Esophagus squamous epithelium (tissue), 5 donors: ENCODE measurements around the gene NOTUM. TPM values are rescaled to one million over a fixed set of nuclear protein-coding genes. Genes with fewer than 3 reads are reported as not detected.

ENCODE experiments used
- DNase-seq: peaks from one replicate; lab custom pipeline; 2025; lab: John Stamatoyannopoulos, UW
- H3K27ac ChIP-seq, 4 donors: fragments of 200-600 bp; sonication (generic); one replicate each; pipeline ENCODE4 v1.5.1; 2016 to 2019; ENCODE audit warnings: mild to moderate bottlenecking in 1 of 4
- H3K27me3 ChIP-seq, 4 donors: fragments of 200-600 bp; sonication (generic); 1 replicate in 3 of 4; 2 replicates in 1 of 4; pipeline versions ENCODE4 v1.5.1 to v1.6.0; 2017 to 2021; ENCODE audit warnings: antibody characterized with exemption in 1 of 4
- H3K36me3 ChIP-seq, 3 donors: fragments of 200-600 bp; sonication (generic); one replicate each; pipeline ENCODE4 v1.5.1; 2016 to 2019
- H3K4me1 ChIP-seq, 3 donors: fragments of 200-600 bp; sonication (generic); one replicate each; pipeline ENCODE4 v1.5.1; 2017 to 2019
- H3K4me3 ChIP-seq, 4 donors: fragments of 200-600 bp; sonication (generic); 1 replicate in 3 of 4; 2 replicates in 1 of 4; pipeline ENCODE4 v1.5.1; 2016 to 2019; ENCODE audit warnings: mild to moderate bottlenecking in 2 of 4, moderate library complexity in 1 of 4
- H3K9me3 ChIP-seq, 3 donors: fragments of 200-600 bp; sonication (generic); one replicate each; pipeline ENCODE4 v1.5.1; 2016 to 2019
- CTCF ChIP-seq, 6 experiments: fragments of 450-650 bp in 4 of 6; fragments of 200-600 bp in 2 of 6; sonication (generic) in 2 of 6; IDR thresholded peaks; one replicate each; pipeline ENCODE4 v1.5.1; 2016 to 2019; ENCODE audit warnings: antibody characterized with exemption in 6 of 6, mild to moderate bottlenecking in 4 of 6, moderate library complexity in 4 of 6
- POLR2A ChIP-seq, 4 donors: fragments of 450-650 bp; IDR thresholded peaks; one replicate each; pipeline ENCODE4 v1.6.1; 2017; ENCODE audit warnings: antibody characterized with exemption in 4 of 4, mild to moderate bottlenecking in 4 of 4, moderate library complexity in 3 of 4
- WGBS, 2 donors: methylation state at CpG; one replicate each; pipeline ENCODE4 v1.1.5; 2018; 5-methylcytosine and 5-hydroxymethylcytosine counted together
- intact Hi-C: fragments of 100-400 bp; cut with DNase I; formaldehyde crosslinking; loops from one replicate; pipeline ENCODE4 v1.15.0; 2022
- total RNA-seq, 4 donors: library from RNA; depleted of rRNA; stranded (reverse); fragments of >200 nt; gene quantifications; one replicate each; pipeline ENCODE4 v1.1.0, GENCODE V29; 2016
- donor health status: DM: yes; HTN: yes; CAD: no.

NOTUM gene
- total RNA-seq, 4 donors from 2014 or later: 0.11 to 0.94 (median 0.19) TPM; not detected in 1

DNA sequence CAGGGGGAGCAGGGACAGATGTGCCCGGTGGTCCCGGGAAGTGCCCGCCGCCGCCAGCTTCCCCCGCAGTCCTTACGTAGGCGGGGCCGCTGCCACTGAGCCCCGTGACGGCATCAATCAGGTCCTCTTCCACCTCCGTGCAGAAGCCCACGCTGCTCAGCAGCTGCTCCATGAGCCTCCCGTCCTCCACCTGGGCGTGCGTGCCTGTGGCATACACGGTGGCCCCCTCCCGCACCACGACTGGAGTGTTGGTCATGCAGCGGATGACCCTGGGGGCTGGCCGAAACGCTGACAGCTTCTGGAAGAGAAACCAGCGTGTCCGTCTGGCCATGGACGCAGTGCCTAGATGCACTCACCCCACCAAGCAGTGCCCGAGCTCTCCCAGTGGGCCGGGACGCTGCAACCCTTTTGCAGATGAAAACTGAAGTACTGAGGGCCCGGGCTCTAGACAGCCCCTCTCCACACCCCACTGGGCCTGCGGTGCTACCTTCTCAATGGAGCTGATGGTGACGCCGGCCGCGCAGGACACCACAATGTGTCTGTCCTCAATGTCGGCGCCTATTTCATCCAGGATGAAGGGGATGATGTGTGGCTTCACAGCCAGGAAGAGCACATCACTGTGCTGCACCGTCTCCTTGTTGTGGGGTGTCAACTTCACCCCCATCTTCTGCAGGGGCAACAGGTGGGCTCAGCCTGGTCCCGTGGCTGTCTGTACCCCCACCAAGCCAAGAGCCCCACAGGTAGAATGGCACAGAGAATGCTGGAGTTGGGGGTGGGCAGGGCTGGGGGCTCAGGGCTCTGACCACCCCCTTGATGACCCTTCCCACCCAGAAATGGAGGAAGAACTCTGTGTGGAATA lies 25.9 kb downstream of the NOTUM start:
- Histone ChIP-seq H3K4me1 (peaks cover 15 to 46% (median 18%) of the 10 kb centered on the region in 3 donors), H3K4me3 (no peak overlapping the region), H3K36me3 (no peaks in the 10 kb centered on the region), H3K27me3 (peaks cover 0 to 44% (median 0%) of the 10 kb centered on the region in 4 donors), H3K27ac (no peak overlapping the region), H3K9me3 (no peaks in the 10 kb centered on the region)
- TF ChIP-seq CTCF (IDR thresholded peaks at IDR 0.05) (no peak), POLR2A (IDR thresholded peaks at IDR 0.05) (no peak)
- no peak for DNase-seq
- intact Hi-C loops: no loop called here
- WGBS, 2 donors: 90 to 95% methylated on average over 11 to 23 of the region's 38 CpGs

DNA sequence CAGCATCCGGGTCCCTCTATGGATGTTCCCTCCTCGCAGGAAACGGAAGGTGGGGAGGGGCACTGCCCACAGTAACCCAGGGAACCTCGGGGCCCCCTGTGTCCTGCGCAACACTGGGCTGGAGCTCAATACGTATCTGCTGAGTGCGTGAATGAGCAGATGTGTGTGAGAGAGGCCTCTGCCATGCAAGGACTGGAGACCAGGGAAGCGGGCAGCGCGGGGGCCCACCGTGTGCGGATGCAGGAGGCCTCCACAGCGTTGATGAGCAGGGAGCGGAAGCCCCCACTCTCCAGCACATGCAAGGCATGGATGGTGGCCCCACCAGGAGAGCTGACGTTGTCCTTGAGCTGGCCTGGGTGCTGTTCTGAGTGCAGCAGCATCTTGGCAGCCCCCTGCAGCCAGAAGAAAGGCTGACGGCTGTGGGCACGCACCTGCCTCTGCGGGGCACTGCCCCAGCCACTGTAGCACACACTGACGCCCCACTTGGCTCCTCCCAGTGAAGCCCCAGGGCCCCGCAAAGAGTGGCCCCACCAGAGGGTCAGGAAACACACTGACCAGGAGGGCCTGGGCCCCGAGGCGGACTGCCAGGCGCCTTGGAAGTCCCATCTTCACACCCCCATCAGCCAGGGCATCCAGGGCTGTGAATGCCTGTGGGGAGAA lies 26.8 kb downstream of the NOTUM start:
- no peaks in the 10 kb centered on the region for H3K9me3 ChIP-seq
- whole genome bisulfite sequencing, 2 donors: 87% methylated on average over 12 of the region's 23 CpGs; no CpG with 5 or more reads in 1 of the 2 donors

DNA sequence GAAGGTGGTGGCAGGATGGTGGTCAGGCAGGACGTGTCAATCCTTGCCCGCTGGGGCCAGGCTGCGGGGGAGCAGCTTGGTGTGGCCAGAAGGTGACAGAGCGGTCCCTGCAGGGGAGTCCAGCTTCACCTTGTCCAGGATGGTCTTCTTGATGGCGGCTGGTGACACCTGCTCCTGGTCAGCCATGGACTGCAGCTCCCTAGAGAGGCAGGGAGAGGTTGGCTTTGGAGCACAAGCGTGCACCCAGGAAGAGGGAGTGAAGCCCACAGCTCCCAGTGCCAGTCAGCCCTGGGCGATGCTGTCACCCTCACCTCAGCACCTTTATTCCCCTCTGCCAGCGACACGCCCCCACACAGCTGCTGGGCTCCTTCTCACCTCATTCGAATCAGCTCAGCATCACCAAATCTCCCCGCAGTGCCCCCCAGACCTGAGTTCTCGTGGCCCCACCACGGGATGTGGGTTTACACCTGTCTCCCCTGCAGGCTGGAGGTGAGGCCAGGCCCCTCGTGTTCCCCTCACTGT lies 27.7 kb downstream of the NOTUM start:
- no peak for DNase-seq
- 72 to 84% methylated on average over 2 to 9 of the region's 14 CpGs for WGBS, 2 donors

More for the DNA sequence above, 26.8 kb downstream of the NOTUM start:
- Histone ChIP-seq H3K4me1 (peaks cover 12 to 37% (median 15%) of the 10 kb centered on the region in 3 donors), H3K36me3 (no peaks in the 10 kb centered on the region), H3K4me3 (no peak overlapping the region), H3K27ac (no peak overlapping the region), H3K27me3 (peaks cover 0 to 40% (median 0%) of the 10 kb centered on the region in 4 donors)
- no peak for DNase-seq
- intact Hi-C loops: no loop called here
- TF ChIP-seq CTCF (IDR thresholded peaks at IDR 0.05): no peak
- TF ChIP-seq POLR2A (IDR thresholded peaks at IDR 0.05): no peak

DNA sequence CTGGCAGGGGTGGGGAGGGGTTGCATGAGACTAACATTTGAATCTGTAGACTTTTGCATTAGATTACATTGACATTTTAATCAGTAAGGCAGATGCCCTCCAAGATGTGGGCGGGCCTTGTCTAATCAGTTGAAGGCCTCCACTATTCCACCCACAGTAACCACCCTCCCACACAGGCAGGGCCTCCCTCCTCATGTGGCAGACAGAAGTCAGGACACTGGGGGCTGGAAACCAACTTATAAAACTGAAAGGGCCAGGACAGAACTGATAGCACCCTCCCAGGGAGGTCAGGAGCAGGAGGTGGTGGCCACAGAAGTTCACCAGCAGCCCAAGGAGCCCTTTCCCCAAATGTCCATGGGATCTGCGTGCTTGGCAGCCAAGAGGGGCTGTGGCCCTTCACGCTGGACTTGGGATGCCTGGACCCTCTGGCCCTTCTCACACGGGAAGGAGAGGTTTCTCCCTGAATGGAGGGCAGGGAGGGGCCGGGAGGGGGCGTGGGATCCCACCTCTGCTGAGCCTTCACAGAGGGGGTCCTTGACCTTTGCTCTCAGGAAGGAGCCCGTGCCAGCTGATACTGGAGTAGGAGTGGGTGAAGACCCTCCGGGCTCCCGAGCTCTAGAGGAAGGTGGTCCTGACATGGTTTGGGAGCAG lies 28.5 kb downstream of the NOTUM start:
- intact Hi-C loops: no loop called here
- 76% methylated on average over 3 of the region's 9 CpGs; no CpG with 5 or more reads in 1 of the 2 donors for WGBS, 2 donors

More for the DNA sequence above, 27.7 kb downstream of the NOTUM start:
- peaks cover 0 to 37% (median 0%) of the 10 kb centered on the region in 4 donors for H3K27me3 ChIP-seq
- peaks cover 20 to 47% (median 22%) of the 10 kb centered on the region in 3 donors for H3K4me1 ChIP-seq
- no peak overlapping the region for H3K4me3 ChIP-seq
- intact Hi-C loops: no loop called here
- no peak overlapping the region for H3K27ac ChIP-seq
- TF ChIP-seq POLR2A (IDR thresholded peaks at IDR 0.05) (no peak), CTCF (IDR thresholded peaks at IDR 0.05) (no peak)
- no peaks in the 10 kb centered on the region for H3K9me3 ChIP-seq
- H3K36me3 ChIP-seq: no peaks in the 10 kb centered on the region

More for the DNA sequence above, 28.5 kb downstream of the NOTUM start:
- H3K9me3 ChIP-seq: no peaks in the 10 kb centered on the region
- no peaks in the 10 kb centered on the region for H3K36me3 ChIP-seq
- peaks cover 17 to 49% (median 27%) of the 10 kb centered on the region in 3 donors for H3K4me1 ChIP-seq
- H3K27me3 ChIP-seq: peaks cover 0 to 37% (median 0%) of the 10 kb centered on the region in 4 donors
- H3K27ac ChIP-seq: no peak overlapping the region
- no peak for TF ChIP-seq CTCF (IDR thresholded peaks at IDR 0.05)
- TF ChIP-seq POLR2A (IDR thresholded peaks at IDR 0.05): no peak
- no peak overlapping the region for H3K4me3 ChIP-seq
- DNase-seq: no peak
